ENCODE data around the gene SLC18A2.

- TF ChIP-seq, protein P1, sequence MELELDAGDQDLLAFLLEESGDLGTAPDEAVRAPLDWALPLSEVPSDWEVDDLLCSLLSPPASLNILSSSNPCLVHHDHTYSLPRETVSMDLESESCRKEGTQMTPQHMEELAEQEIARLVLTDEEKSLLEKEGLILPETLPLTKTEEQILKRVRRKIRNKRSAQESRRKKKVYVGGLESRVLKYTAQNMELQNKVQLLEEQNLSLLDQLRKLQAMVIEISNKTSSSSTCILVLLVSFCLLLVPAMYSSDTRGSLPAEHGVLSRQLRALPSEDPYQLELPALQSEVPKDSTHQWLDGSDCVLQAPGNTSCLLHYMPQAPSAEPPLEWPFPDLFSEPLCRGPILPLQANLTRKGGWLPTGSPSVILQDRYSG (tag; conservative IDR thresholded peaks at IDR 0.05; ENCODE audit: low read depth), result no peak
- no peak for TF ChIP-seq CTCF (IDR thresholded peaks at IDR 0.05 in 2 of 3, conservative IDR thresholded peaks at IDR 0.05 in 1 of 3; ENCODE audit: insufficient read depth in 2 of 3, low read depth in 1 of 3, low read length in 3 of 3)
Observed at GRCh38 chr10:117268258-117268657, 27.3 kb downstream of the SLC18A2 start.
